ENCODE data around the gene HYDIN. TPM values are rescaled to one million over a fixed set of nuclear protein-coding genes. Genes with fewer than 3 reads are reported as not detected.

The HYDIN gene
- total and polyA plus RNA-seq, 4 donors: 0.14 to 3.0 (median 0.60) TPM

GRCh38 chr16:71273384-71273783, 42.9 kb upstream of the HYDIN start:
- H3K4me1 ChIP-seq (ENCODE audit: control insufficient read depth in 4 of 4, insufficient read depth in 4 of 4, low read length in 3 of 4): no peaks in the 10 kb centered on the region
- H3K27me3 ChIP-seq (ENCODE audit: control insufficient read depth in 4 of 4, insufficient read depth in 4 of 4, low read length in 3 of 4): no peaks in the 10 kb centered on the region
- WGBS: 95% methylated on average over 1 of the region's 1 CpG
- no peak overlapping the region for H3K4me3 ChIP-seq (ENCODE audit: low read depth in 1 of 3, low read length in 3 of 3)
- DNase-seq (ENCODE audit: low spot score): no peak
- H3K36me3 ChIP-seq (ENCODE audit: control insufficient read depth in 4 of 4, insufficient read depth in 3 of 4, low read depth in 1 of 4, low read length in 3 of 4): no peaks in the 10 kb centered on the region
- H3K9ac ChIP-seq (ENCODE audit: low read depth in 1 of 2, low read length in 2 of 2): no peak overlapping the region
- no peak overlapping the region for H3K27ac ChIP-seq (ENCODE audit: low read depth in 1 of 2, low read length in 2 of 2)
- peaks cover 0 to 6% (median 0%) of the 10 kb centered on the region in 4 donors for H3K9me3 ChIP-seq (ENCODE audit: control insufficient read depth in 4 of 4, low read length in 3 of 4)
- TF ChIP-seq GABPA (IDR thresholded peaks at IDR 0.05 in 1 of 2, conservative IDR thresholded peaks at IDR 0.05 in 1 of 2): no peak
- TF ChIP-seq FOXA2 (IDR thresholded peaks at IDR 0.05): no peak
- no peak for TF ChIP-seq RAD21 (IDR thresholded peaks at IDR 0.05)
- no peak for TF ChIP-seq FOXA1 (IDR thresholded peaks at IDR 0.05)
- TF ChIP-seq YY1 (IDR thresholded peaks at IDR 0.05): no peak
- no peak for TF ChIP-seq NR2F2 (IDR thresholded peaks at IDR 0.05)
- TF ChIP-seq TAF1 (conservative IDR thresholded peaks at IDR 0.05): no peak

GRCh38 chr16:71264299-71264698, 33.8 kb upstream of the HYDIN start:
- H3K9me3 ChIP-seq (ENCODE audit: control insufficient read depth in 4 of 4, low read length in 3 of 4): no peaks in the 10 kb centered on the region
- 65% methylated on average over 3 of the region's 3 CpGs for WGBS
- no peak for DNase-seq (ENCODE audit: low spot score)
- no peaks in the 10 kb centered on the region for H3K27me3 ChIP-seq (ENCODE audit: control insufficient read depth in 4 of 4, insufficient read depth in 4 of 4, low read length in 3 of 4)
- no peak overlapping the region for H3K9ac ChIP-seq (ENCODE audit: low read depth in 1 of 2, low read length in 2 of 2)
- H3K27ac ChIP-seq (ENCODE audit: low read depth in 1 of 2, low read length in 2 of 2): no peak overlapping the region
- no peak for TF ChIP-seq YY1 (IDR thresholded peaks at IDR 0.05)
- no peak for TF ChIP-seq JUND (IDR thresholded peaks at IDR 0.05)
- no peak for TF ChIP-seq HNF4A (conservative IDR thresholded peaks at IDR 0.05)
- no peak for TF ChIP-seq FOXA2 (IDR thresholded peaks at IDR 0.05)
- TF ChIP-seq MAX (IDR thresholded peaks at IDR 0.05): no peak
- no peak for TF ChIP-seq ZBTB33 (IDR thresholded peaks at IDR 0.05)
- TF ChIP-seq CTCF (IDR thresholded peaks at IDR 0.05; ENCODE audit: low read depth, low read length, missing input control): no peak
- TF ChIP-seq ATF3 (IDR thresholded peaks at IDR 0.05): no peak
- no peak for TF ChIP-seq RAD21 (IDR thresholded peaks at IDR 0.05)
- no peak for TF ChIP-seq NR2F2 (IDR thresholded peaks at IDR 0.05)
- no peak for TF ChIP-seq EGR1 (IDR thresholded peaks at IDR 0.05; ENCODE audit: low read depth in 2 of 2)
- no peak for TF ChIP-seq SP1 (IDR thresholded peaks at IDR 0.05)
- no peak for TF ChIP-seq FOXA1 (IDR thresholded peaks at IDR 0.05)
- no peak for TF ChIP-seq TAF1 (conservative IDR thresholded peaks at IDR 0.05)
- no peak for TF ChIP-seq HNF4G (IDR thresholded peaks at IDR 0.05)
- no peak overlapping the region for H3K4me3 ChIP-seq (ENCODE audit: low read depth in 1 of 3, low read length in 3 of 3)
- H3K4me1 ChIP-seq (ENCODE audit: control insufficient read depth in 4 of 4, insufficient read depth in 4 of 4, low read length in 3 of 4): no peaks in the 10 kb centered on the region
- H3K36me3 ChIP-seq (ENCODE audit: control insufficient read depth in 4 of 4, insufficient read depth in 3 of 4, low read depth in 1 of 4, low read length in 3 of 4): no peaks in the 10 kb centered on the region

GRCh38 chr16:71263582-71263981, 33.1 kb upstream of the HYDIN start:
- Histone ChIP-seq H3K27me3 (ENCODE audit: control insufficient read depth in 4 of 4, insufficient read depth in 4 of 4, low read length in 3 of 4) (no peaks in the 10 kb centered on the region), H3K4me3 (ENCODE audit: low read depth in 1 of 3, low read length in 3 of 3) (no peak overlapping the region), H3K36me3 (ENCODE audit: control insufficient read depth in 4 of 4, insufficient read depth in 3 of 4, low read depth in 1 of 4, low read length in 3 of 4) (no peaks in the 10 kb centered on the region), H3K4me1 (ENCODE audit: control insufficient read depth in 4 of 4, insufficient read depth in 4 of 4, low read length in 3 of 4) (no peaks in the 10 kb centered on the region), H3K27ac (ENCODE audit: low read depth in 1 of 2, low read length in 2 of 2) (no peak overlapping the region), H3K9me3 (ENCODE audit: control insufficient read depth in 4 of 4, low read length in 3 of 4) (no peaks in the 10 kb centered on the region), H3K9ac (ENCODE audit: low read depth in 1 of 2, low read length in 2 of 2) (no peak overlapping the region)
- DNase-seq (ENCODE audit: low spot score): no peak
- WGBS: 76% methylated on average over 3 of the region's 3 CpGs
- no peak for TF ChIP-seq TAF1 (conservative IDR thresholded peaks at IDR 0.05)
- no peak for TF ChIP-seq CTCF (IDR thresholded peaks at IDR 0.05; ENCODE audit: low read depth, low read length, missing input control)
- TF ChIP-seq RXRA (IDR thresholded peaks at IDR 0.05): no peak
- TF ChIP-seq HNF4A (conservative IDR thresholded peaks at IDR 0.05): no peak
- no peak for TF ChIP-seq NR2F2 (IDR thresholded peaks at IDR 0.05)
- TF ChIP-seq MAX (IDR thresholded peaks at IDR 0.05): no peak
- no peak for TF ChIP-seq FOXA1 (IDR thresholded peaks at IDR 0.05)
- TF ChIP-seq HNF4G (IDR thresholded peaks at IDR 0.05): no peak
- TF ChIP-seq YY1 (IDR thresholded peaks at IDR 0.05): no peak
- TF ChIP-seq ZBTB33 (IDR thresholded peaks at IDR 0.05): no peak
- no peak for TF ChIP-seq FOXA2 (IDR thresholded peaks at IDR 0.05)

Data from liver (tissue), 9 donors.